HG03565 (cell line): ENCODE measurements around the gene GLRA1.
"Not testable (repeated sequence)": the region's sequence is repeated elsewhere in the genome, so short reads cannot be mapped to it uniquely, and the experiment has no call there.

Experiments used
- ATAC-seq: cut with Tn5 transposase; IDR thresholded peaks from one replicate; pipeline ENCODE4 v1.9.1; 2021; ENCODE audit warnings: mild to moderate bottlenecking, moderate library complexity; ENCODE audit not compliant: unreplicated experiment

Gene GLRA1

GRCh38 chr5:151886546-151887275, 37.9 kb downstream of the GLRA1 start:
- ATAC-seq: no peak

DNA sequence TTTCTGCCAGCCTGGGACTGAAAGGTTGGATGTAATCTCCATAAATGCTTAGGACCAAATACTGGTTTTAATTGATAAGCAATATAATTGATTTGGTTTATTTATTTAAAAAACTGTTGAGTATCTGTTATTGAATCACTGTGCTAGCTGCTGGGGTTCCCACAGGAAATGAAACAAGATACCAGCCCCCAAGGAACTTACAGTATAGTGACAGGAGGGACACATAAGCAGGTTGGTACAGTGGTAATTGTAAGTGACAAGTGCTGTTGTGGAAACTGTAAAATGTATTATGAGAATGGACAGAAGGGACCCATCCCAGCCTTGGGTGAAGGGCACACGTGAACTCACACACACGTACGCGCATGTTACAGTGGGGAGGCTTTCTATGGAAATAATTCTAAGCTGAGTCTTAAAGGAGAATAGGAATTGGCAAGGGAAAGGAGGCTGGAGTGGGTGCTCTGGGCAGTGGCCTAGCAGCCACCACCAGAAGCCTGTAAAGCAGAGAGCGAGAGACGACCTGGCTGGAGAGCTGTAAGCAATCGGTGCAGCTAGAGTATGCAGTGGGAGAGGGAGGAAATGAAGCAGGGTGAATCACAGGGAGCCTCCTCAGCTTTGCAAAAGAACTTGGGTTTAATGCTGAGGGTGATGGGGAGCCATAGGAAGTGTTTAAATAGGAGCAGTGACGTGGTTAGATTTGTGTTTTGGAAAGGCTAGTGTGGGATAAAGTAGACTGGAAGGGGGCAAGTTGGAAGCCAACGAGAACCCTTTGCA, 39.3 kb downstream of the GLRA1 start:
- no peak for ATAC-seq

DNA sequence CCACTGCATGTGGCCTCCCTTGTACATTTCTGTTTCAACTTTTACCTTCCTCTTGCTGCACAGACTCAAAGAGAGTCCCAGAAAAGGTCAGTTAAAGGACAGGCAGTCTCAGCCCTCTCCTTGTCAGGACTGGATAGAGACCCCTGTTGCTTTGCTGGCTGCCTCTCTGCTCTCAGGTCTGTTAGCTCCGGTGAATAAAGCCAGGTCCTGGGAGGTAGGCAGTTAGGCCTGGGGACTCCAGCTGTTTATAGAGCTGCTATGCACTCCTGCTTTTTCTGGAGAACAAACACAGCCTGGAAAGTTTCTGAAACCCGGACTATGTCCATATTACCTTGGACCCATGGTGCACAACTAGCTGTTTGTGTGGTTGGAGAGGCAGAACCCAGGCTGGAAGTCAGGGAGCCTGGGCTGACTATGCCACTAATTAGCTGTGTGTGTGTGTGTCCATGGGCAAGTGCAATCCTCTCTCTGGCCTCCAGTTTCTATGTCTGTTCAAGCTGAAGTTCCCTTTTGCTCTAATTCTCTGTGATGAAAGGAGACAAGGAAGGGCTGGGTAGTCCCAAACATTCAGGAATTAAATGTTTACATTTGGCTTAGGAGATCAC, 42.9 kb downstream of the GLRA1 start:
- ATAC-seq: no peak

DNA sequence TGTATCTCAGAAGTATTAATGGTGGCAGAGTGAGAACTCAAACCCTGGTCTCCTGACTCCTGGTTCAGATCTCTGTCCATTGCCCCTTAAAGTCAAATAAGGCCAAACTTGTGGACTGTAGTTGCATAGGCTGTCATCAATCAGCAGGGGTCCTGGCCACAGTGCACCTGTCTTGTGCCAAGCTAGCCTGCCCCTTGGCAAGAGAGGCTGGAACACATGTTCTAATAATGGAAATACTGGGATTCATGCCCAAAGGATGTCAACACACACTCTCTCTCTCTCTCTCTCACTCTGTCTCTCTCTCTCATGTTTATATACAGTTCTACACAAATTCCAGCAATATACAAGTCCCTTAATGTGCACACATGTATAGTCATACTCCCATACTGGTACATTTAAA, 44.3 kb downstream of the GLRA1 start:
- no peak for ATAC-seq

GRCh38 chr5:151873701-151874100, 51.0 kb downstream of the GLRA1 start:
- ATAC-seq: no peak

- no peak for ATAC-seq
Measured at GRCh38 chr5:151872701-151873100, 52.0 kb downstream of the GLRA1 start.

- no peak for ATAC-seq
Measured at GRCh38 chr5:151870820-151871219, 53.8 kb downstream of the GLRA1 start.

DNA sequence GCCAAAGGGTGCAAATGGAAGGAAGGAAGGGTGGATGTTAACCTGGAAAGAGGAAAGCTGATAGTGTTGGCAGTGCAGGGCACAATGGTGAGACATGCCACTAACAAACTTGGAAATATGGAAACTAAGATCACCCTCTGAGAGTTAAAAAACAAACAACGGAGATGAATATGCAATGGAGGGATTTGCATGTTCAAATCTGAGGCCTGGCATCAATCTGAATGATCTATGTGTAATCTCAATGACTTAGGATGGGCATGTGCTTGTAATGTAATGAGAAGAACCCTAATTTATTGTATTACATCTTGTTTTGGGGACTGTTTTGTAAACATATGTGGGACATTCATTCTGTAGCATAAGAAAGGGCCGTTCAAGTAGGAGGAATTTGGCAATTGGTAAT, 54.4 kb downstream of the GLRA1 start:
- ATAC-seq: no peak

GRCh38 chr5:151869843-151870242, 54.8 kb downstream of the GLRA1 start:
- ATAC-seq: no peak

DNA sequence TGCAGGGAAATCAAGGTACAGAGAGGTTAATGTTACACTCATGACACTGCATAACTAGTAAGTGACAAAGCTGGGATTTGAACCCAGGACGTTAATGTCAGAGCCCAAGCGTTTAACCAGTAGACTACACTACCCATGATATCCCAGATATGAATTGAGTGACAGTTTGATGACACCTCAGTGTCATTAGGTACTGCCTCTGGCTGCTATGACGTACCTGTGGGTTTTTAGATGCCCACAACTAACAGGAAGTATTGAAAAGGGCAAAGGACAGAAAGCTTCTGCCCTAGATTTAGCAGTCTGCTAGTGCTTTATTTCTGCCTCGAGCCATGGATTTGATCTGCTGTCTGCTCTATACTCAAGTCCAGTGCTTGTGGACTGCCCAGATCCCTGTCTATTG, 56.2 kb downstream of the GLRA1 start:
- ATAC-seq: no peak

DNA sequence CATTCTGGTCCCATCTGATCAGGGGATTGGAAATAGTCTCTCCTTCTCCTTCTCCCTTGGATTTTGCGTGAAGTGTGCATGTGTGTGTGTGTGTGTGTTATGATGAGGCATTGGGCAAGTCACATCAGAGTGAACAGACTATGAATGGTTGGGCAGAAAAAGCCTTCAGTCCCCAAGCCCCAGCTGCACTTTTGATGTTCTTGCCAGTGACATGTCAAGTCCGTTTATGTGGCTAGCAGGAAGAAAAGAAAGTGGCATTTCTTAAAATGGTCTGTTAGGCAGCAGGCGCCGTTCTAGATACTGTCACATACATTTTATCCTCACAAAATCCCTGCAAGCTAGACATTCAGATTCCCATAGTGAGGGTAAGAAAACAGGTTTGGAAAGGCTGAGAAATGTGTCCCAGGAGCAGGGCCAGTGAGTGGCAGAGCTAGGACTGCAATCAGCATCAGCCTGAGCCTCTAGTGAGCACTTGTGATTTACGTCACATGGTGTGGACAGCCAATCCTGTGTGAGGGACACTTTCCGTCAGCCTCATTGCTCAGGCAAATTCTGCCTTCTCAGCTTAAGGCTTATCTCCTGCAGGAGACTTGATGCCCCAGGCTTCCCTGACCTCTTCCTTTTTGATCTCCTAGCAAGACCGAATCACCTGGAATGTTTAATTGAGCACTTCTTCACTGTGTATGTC, 60.4 kb downstream of the GLRA1 start:
- ATAC-seq: no peak

GRCh38 chr5:151863566-151863965, 61.1 kb downstream of the GLRA1 start:
- no peak for ATAC-seq

- no peak for ATAC-seq
Measured at GRCh38 chr5:151862811-151863472, 61.7 kb downstream of the GLRA1 start.

GRCh38 chr5:151860867-151861266, 63.8 kb downstream of the GLRA1 start:
- not testable (repeated sequence) for ATAC-seq

- no peak for ATAC-seq
Measured at GRCh38 chr5:151856861-151857260, 67.8 kb downstream of the GLRA1 start.

DNA sequence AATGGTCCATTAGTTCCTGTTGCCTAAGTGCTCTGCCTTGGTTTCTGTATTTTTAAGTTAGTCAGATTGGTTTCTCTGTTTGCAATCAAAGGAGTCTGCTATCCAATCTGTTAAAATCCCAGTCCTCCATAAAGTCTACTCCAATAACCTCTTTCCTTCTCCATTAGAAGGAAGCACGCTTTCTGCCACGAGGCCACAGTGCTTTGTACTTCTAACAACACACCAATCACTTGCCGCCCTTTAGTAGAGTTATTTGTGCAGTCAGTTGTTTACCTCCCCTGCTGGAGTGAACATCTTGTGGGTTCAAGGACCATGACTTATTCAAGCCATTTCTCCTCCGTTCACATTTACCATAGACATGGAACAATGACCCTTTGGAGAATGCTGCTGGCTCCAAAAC, 69.0 kb downstream of the GLRA1 start:
- ATAC-seq: no peak

DNA sequence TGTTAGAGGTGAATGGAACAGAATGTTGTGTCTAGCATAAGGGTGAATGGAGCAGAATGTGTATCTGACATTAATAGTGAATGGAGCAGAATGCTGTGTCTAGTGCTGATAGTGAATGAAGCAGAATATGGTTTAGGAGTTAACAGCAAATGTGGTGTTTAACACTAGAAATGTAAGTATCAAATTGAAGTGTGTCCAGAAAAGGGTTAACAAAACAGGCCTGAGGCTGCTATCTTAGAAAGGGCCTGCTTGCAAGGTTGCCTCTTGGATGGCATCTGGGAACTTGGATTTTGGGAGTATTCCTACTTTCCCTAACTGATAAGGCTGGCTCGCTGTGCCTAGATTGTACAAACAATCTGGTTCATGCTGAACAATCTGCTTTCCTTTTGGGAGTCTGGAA, 76.8 kb downstream of the GLRA1 start:
- ATAC-seq: no peak

GRCh38 chr5:151846765-151847164, 77.9 kb downstream of the GLRA1 start:
- ATAC-seq: no peak

DNA sequence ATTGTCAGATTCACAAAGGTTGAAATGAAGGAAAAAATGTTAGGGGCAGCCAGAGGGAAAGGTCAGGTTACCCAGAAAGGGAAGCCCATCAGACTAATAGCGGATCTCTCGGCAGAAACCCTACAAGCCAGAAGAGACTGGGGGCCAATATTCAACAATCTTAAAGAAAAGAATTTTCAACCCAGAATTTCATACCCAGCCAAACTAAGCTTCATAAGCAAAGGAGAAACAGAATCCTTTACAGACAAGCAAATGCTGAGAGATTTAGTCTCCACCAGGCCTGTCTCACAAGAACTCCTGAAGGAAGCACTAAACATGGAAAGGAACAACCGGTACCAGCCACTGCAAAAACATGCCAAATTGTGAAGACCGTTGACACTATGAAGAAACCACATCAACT, 91.8 kb downstream of the GLRA1 start:
- ATAC-seq: not testable (repeated sequence)

GRCh38 chr5:151829370-151829769, 95.3 kb downstream of the GLRA1 start:
- ATAC-seq: no peak

GRCh38 chr5:151825445-151825844, 99.2 kb downstream of the GLRA1 start:
- no peak for ATAC-seq
